Activated CD8-positive, alpha-beta memory T cell treated with anti-CD3 and anti-CD28 coated beads for 48 hours (primary cell): Measurements from ENCODE around the gene ABCB4.

ENCODE experiments used
- DNase-seq, 3 experiments: peaks; one replicate each; pipeline ENCODE4 v3.0.0-alpha.2; 2020; ENCODE audit warnings: low read depth in 2 of 3, low spot score in 2 of 3

ABCB4 gene

GRCh38 chr7:87426160-87426559 lies 49.3 kb downstream of the ABCB4 start:
- no peak for DNase-seq

DNA sequence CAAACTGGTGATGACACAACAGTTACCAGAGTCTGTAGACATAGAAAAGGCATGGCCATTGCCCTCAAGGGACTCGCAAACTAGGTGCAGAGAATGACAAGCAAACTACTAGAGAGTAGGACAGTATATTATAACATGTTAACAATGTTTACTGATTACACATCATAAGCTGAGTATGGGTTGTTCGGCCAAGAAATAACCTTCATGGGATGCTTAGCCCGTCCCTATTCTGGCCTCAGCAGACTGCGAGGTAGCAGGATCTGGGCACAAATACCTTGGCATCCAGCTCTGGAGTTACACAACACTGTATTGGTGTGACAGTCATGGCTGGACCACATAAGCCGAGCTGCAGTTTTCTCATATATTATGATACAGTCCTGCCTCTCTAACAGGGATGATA lies 51.4 kb downstream of the ABCB4 start:
- DNase-seq: no peak

- no peak for DNase-seq
Measured at GRCh38 chr7:87420173-87420572, 55.3 kb downstream of the ABCB4 start.

DNA sequence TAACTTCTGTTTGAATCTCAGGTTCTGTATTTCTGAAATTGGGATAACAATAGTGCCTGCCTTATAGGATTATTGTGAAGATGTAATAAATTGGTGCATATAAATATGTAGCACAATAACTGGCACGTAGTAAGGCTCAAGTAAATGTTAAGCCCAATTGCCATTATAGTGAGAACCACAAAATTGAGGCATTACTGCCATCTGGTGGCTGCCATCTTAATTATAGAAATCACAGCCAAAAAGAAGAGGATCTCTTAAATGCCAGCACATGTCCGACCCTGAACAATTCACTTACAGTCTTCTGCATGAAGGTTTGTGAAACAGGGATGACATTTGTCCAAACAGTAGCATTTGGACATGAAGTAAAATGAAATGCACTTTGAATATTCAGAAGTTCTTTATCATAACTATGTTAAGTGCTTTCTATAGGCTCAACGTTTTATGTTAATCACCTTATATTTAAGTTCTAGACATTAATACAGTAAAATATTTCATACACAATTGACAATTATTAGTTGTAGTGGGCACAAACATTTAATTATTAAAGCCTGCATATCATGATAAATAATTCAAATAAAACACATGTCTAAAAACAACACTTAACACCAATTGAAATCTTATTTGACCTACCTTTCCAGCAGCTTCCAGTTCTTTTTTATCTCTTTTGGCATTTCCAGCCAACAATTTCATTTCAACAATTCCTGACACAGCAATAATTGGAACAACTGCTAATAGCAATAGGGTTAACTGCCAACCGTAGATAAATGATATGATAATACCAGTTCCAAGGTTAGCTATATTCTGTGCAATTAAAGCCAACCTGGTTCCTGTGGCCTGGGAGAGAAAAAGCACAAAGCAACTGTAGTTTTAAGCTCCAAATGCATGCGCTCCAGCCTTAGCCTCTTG lies 58.5 kb downstream of the ABCB4 start:
- peak in 1 of 3 experiments; percentile 35 for DNase-seq

GRCh38 chr7:87414794-87415188 lies 60.7 kb downstream of the ABCB4 start:
- DNase-seq: no peak

GRCh38 chr7:87413951-87414793 lies 61.3 kb downstream of the ABCB4 start:
- DNase-seq: no peak

DNA sequence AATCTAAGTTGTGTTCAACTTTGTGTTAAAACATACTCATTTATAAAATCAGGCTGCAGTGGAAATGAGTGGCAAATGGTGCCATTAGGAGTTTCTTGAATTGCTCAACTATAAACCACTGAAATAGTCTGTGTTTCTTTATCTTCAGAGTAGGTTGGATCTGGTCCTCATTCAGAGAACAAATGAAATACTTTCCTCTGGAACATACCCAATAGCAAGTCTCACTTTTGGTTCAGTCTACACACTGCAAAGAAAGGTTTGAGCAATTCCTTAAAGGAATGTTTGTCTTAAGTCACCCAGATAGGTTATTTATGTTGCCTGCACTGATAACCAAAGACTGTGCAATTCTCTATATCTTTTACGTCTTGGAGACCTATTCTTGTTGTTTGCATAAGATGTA lies 62.5 kb downstream of the ABCB4 start:
- no peak for DNase-seq

GRCh38 chr7:87411186-87411585 lies 64.3 kb downstream of the ABCB4 start:
- no peak for DNase-seq

GRCh38 chr7:87404674-87405073 lies 70.8 kb downstream of the ABCB4 start:
- DNase-seq: no peak

DNA sequence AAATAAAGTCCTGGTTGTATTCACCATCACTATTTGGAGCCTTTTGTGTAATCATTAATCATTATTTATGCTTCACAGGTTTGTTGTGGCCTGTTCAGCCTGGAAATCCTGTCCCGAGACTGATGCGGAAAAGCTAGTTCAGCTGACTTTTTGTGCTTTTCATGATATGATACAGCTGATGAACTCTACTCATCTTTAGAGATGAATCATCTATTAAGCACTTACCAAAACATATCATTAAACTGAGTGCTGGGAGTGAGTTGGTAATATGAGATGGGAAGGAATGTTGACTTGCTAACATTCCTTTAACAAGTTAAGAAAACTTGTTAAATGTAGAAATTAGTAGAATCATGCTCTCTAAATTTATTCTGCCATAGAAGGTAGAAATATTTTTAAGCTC lies 77.0 kb downstream of the ABCB4 start:
- no peak for DNase-seq

- no peak for DNase-seq
Measured at GRCh38 chr7:87395442-87396020, 79.9 kb downstream of the ABCB4 start.

- DNase-seq: no peak
Measured at GRCh38 chr7:87391020-87391701, 84.3 kb downstream of the ABCB4 start.

GRCh38 chr7:87380905-87381304 lies 94.6 kb downstream of the ABCB4 start:
- DNase-seq: no peak

GRCh38 chr7:87375662-87376435 lies 99.6 kb downstream of the ABCB4 start:
- no peak for DNase-seq

DNA sequence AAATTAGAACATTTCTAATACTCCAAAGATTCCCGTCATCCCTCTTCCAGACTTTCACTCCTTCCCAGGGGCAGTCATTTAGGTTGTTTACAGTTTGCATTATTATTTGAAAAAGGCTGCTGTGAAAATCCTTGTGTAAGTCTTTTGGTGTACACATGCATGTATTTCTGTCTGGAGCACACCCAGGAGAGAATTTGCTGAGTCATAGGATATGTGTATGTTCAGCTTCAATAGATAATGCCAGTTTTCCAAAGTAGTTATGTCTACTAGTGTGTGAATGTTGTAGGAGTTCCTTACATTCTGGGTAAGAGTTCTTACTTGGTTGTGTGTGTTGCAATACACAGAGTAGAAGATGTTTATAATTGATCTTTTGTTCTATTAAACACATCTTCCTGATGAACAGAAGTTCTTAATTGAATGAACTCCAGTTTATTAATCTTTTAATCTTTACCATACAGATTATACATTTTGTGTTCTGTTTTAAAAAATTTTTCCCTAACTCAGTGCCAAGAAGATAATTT lies 104.8 kb downstream of the ABCB4 start:
- no peak for DNase-seq

- no peak for DNase-seq
Measured at GRCh38 chr7:87369216-87369615, 106.3 kb downstream of the ABCB4 start.

DNA sequence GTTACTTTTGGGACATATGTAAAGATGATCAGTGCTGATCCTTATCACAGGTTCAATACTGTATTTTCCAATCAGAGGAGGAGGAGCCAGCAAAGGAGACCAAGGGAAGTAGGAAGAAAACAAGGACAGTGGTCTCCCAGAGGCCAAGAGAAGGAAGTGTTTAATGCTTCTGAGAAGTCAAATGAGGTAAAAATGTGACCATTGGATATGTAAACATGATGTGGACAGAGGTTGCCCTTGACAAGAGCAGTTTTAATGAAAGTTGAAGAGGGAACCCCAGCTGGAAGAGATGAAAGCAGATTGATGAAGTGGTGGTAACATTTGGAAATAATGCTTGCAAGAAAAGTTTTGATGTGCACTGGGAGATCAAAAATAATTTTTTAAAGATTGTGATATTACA lies 111.2 kb downstream of the ABCB4 start:
- DNase-seq: no peak

DNA sequence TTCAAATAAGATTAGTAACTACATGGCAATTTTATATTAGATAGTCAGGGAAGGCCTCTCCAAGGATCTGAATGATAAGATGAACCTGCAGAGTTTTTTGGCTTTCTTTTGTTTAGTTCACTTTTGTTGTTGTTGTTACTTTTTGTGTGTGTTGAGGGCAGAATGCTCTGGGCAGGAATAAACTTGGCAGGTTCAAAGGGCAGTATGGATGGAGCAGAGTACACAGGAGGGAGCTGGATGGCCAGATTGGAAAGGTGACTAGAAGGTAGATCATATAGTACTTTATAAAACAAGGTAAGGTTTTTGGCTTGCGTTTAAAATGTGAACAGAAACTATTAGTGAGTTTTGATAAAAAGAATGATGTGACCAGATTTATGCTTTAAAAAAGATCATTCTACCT lies 112.1 kb downstream of the ABCB4 start:
- no peak for DNase-seq

DNA sequence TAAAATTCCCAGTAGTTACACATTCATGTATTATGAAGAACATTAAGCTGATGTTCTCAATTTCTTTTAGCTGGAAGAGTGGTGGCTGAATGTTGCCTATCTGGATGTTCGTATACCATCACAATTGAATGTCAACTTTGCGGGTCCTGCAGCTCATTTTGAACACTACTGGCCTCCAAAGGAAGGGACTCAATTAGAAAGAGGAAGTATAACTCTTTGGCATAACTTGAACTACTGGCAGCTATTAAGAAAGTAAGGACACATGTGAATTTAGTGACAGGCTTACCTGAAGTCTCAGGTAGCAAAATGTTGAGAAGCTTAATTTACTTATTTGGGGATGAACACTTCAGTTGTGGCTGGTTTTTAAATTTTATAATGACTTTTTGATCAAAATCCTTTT lies 114.2 kb downstream of the ABCB4 start:
- DNase-seq: no peak

DNA sequence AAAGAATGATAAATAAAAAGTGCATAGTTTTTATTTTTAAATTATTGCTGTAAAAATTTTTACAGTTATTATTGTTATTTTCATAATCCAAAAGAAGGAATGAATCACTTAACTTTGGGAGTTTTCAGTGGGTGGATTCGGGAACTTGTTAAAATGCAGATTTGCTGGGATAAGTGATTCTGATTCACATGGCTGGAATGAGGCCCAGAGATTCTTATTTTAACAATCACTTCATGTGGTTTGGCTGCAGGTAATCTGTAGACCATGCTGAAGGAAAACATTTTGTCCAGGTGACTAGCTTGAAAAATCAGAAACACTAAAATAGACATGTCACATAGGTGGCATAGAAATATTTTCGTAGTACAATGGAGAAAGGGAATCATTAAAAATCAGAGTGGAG lies 116.1 kb downstream of the ABCB4 start:
- DNase-seq: no peak
